Subcutaneous abdominal adipose tissue (tissue), 5 donors: ENCODE measurements around the gene CRNKL1.
A peak's percentile ranks its signal among the peaks of the same experiment; 100 is the strongest.

Experiments used
- H3K27ac ChIP-seq: one replicate; pipeline ENCODE4 v1.7.0; 2013; ENCODE audit warnings: low read depth, mild to moderate bottlenecking, inconsistent platforms, low read length, moderate library complexity
- H3K27me3 ChIP-seq, 5 donors: one replicate each; pipeline ENCODE4 v1.7.0; 2013; ENCODE audit warnings: low read length in 5 of 5, inconsistent platforms in 1 of 5; ENCODE audit not compliant: control insufficient read depth in 5 of 5, insufficient read depth in 4 of 5
- H3K36me3 ChIP-seq, 5 donors: one replicate each; pipeline ENCODE4 v1.7.0; 2013; ENCODE audit warnings: low read length in 5 of 5; ENCODE audit not compliant: control insufficient read depth in 5 of 5, insufficient read depth in 5 of 5
- H3K4me1 ChIP-seq, 5 donors: one replicate each; pipeline ENCODE4 v1.7.0; 2013; ENCODE audit warnings: low read length in 5 of 5, mild to moderate bottlenecking in 3 of 5, moderate library complexity in 1 of 5; ENCODE audit not compliant: control insufficient read depth in 5 of 5, insufficient read depth in 5 of 5
- H3K4me3 ChIP-seq, 5 donors: one replicate each; pipeline ENCODE4 v1.7.0; 2013; ENCODE audit warnings: low read length in 5 of 5, low read depth in 1 of 5
- H3K9ac ChIP-seq, 5 donors: one replicate each; pipeline ENCODE4 v1.7.0; 2013; ENCODE audit warnings: low read length in 5 of 5, mild to moderate bottlenecking in 4 of 5, moderate library complexity in 3 of 5
- H3K9me3 ChIP-seq, 5 donors: one replicate each; pipeline ENCODE4 v1.7.0; 2013; ENCODE audit warnings: low read length in 5 of 5; ENCODE audit not compliant: control insufficient read depth in 5 of 5
- donor health status: healthy.
- donor health status: healthy.
- donor health status: healthy.
- donor health status: healthy.
- donor health status: healthy.

CRNKL1 gene

GRCh38 chr20:20063941-20064702 lies 11.9 kb upstream of the CRNKL1 start:
- no peaks in the 10 kb centered on the region for H3K36me3 ChIP-seq
- H3K9ac ChIP-seq: no peak overlapping the region
- H3K4me1 ChIP-seq: no peaks in the 10 kb centered on the region
- H3K9me3 ChIP-seq: no peaks in the 10 kb centered on the region
- H3K27me3 ChIP-seq: peaks cover 0 to 6% (median 0%) of the 10 kb centered on the region in 5 donors
- H3K4me3 ChIP-seq: no peak overlapping the region
- H3K27ac ChIP-seq: no peak overlapping the region

GRCh38 chr20:20060234-20060998 lies 8.2 kb upstream of the CRNKL1 start:
- Histone ChIP-seq H3K9ac (no peak overlapping the region), H3K9me3 (no peaks in the 10 kb centered on the region), H3K27ac (no peak overlapping the region), H3K36me3 (no peaks in the 10 kb centered on the region), H3K4me1 (no peaks in the 10 kb centered on the region), H3K27me3 (peaks cover 0 to 6% (median 0%) of the 10 kb centered on the region in 5 donors), H3K4me3 (no peak overlapping the region)

GRCh38 chr20:20051767-20052073 lies 546 bp downstream of the CRNKL1 start:
- H3K4me3 ChIP-seq: peak overlapping the region; percentile 89 to 99 (median 96)
- peak overlapping the region; percentile 82 to 98 (median 93) for H3K9ac ChIP-seq
- no peaks in the 10 kb centered on the region for H3K27me3 ChIP-seq
- no peaks in the 10 kb centered on the region for H3K9me3 ChIP-seq
- peaks cover 3 to 24% (median 15%) of the 10 kb centered on the region in 5 donors for H3K4me1 ChIP-seq
- peak overlapping the region; percentile 72 for H3K27ac ChIP-seq
- H3K36me3 ChIP-seq: peaks cover 28 to 36% (median 35%) of the 10 kb centered on the region in 5 donors

GRCh38 chr20:20039752-20040387 lies 12.4 kb downstream of the CRNKL1 start:
- H3K4me1 ChIP-seq: peaks cover 0 to 3% (median 0%) of the 10 kb centered on the region in 5 donors
- no peak overlapping the region for H3K9ac ChIP-seq
- no peaks in the 10 kb centered on the region for H3K9me3 ChIP-seq
- no peak overlapping the region for H3K4me3 ChIP-seq
- peaks cover 80 to 100% (median 97%) of the 10 kb centered on the region in 5 donors for H3K36me3 ChIP-seq
- no peak overlapping the region for H3K27ac ChIP-seq
- H3K27me3 ChIP-seq: no peaks in the 10 kb centered on the region

GRCh38 chr20:20038586-20038985 lies 13.7 kb downstream of the CRNKL1 start:
- no peak overlapping the region for H3K27ac ChIP-seq
- H3K9me3 ChIP-seq: no peaks in the 10 kb centered on the region
- no peak overlapping the region for H3K4me3 ChIP-seq
- H3K27me3 ChIP-seq: no peaks in the 10 kb centered on the region
- H3K36me3 ChIP-seq: peaks cover 74 to 98% (median 92%) of the 10 kb centered on the region in 5 donors
- peaks cover 0 to 6% (median 3%) of the 10 kb centered on the region in 5 donors for H3K4me1 ChIP-seq
- H3K9ac ChIP-seq: no peak overlapping the region

- Histone ChIP-seq H3K27ac (no peak overlapping the region), H3K4me1 (peaks cover 0 to 6% (median 3%) of the 10 kb centered on the region in 5 donors), H3K4me3 (no peak overlapping the region), H3K27me3 (no peaks in the 10 kb centered on the region), H3K36me3 (peaks cover 73 to 98% (median 92%) of the 10 kb centered on the region in 5 donors), H3K9me3 (no peaks in the 10 kb centered on the region), H3K9ac (no peak overlapping the region)
Observed at GRCh38 chr20:20037960-20038359, 14.3 kb downstream of the CRNKL1 start.

- Histone ChIP-seq H3K27me3 (no peaks in the 10 kb centered on the region), H3K27ac (no peak overlapping the region), H3K4me1 (peaks cover 0 to 6% (median 3%) of the 10 kb centered on the region in 5 donors), H3K9ac (no peak overlapping the region), H3K9me3 (no peaks in the 10 kb centered on the region), H3K36me3 (peaks cover 71 to 98% (median 91%) of the 10 kb centered on the region in 5 donors), H3K4me3 (no peak overlapping the region)
Observed at GRCh38 chr20:20036756-20037155, 15.5 kb downstream of the CRNKL1 start.

GRCh38 chr20:20034486-20034885 lies 17.8 kb downstream of the CRNKL1 start:
- Histone ChIP-seq H3K36me3 (peaks cover 62 to 83% (median 73%) of the 10 kb centered on the region in 5 donors), H3K4me1 (peaks cover 2 to 13% (median 5%) of the 10 kb centered on the region in 5 donors), H3K27me3 (no peaks in the 10 kb centered on the region), H3K9ac (no peak overlapping the region), H3K9me3 (no peaks in the 10 kb centered on the region), H3K4me3 (no peak overlapping the region), H3K27ac (peak overlapping the region; percentile 7)

GRCh38 chr20:20031790-20032189 lies 20.5 kb downstream of the CRNKL1 start:
- no peak overlapping the region for H3K27ac ChIP-seq
- no peaks in the 10 kb centered on the region for H3K27me3 ChIP-seq
- H3K36me3 ChIP-seq: peaks cover 49 to 77% (median 52%) of the 10 kb centered on the region in 5 donors
- no peak overlapping the region for H3K4me3 ChIP-seq
- H3K9ac ChIP-seq: no peak overlapping the region
- peaks cover 0 to 18% (median 6%) of the 10 kb centered on the region in 5 donors for H3K4me1 ChIP-seq
- no peaks in the 10 kb centered on the region for H3K9me3 ChIP-seq

- H3K9ac ChIP-seq: no peak overlapping the region
- no peak overlapping the region for H3K4me3 ChIP-seq
- H3K4me1 ChIP-seq: peaks cover 0 to 12% (median 6%) of the 10 kb centered on the region in 5 donors
- no peaks in the 10 kb centered on the region for H3K9me3 ChIP-seq
- H3K27me3 ChIP-seq: no peaks in the 10 kb centered on the region
- no peak overlapping the region for H3K27ac ChIP-seq
- peaks cover 18 to 50% (median 27%) of the 10 kb centered on the region in 5 donors for H3K36me3 ChIP-seq
Observed at GRCh38 chr20:20027284-20027683, 25.0 kb downstream of the CRNKL1 start.
